Body of pancreas (tissue), 4 donors: ENCODE results near the gene JAGN1.

Source experiments
- CTCF ChIP-seq, 7 experiments: fragments of 450-650 bp in 4 of 7; fragments of 200-600 bp in 3 of 7; sonication (generic) in 3 of 7; IDR thresholded peaks; one replicate each; pipeline ENCODE4 v1.5.1; 2016 to 2019; ENCODE audit warnings: antibody characterized with exemption in 7 of 7
- POLR2A ChIP-seq, 3 donors: fragments of 450-650 bp; IDR thresholded peaks; one replicate each; pipeline ENCODE4 v1.6.1; 2016; ENCODE audit warnings: antibody characterized with exemption in 3 of 3, mild to moderate bottlenecking in 2 of 3

GRCh38 chr3:9942164-9942563, 51.8 kb downstream of the JAGN1 start:
- TF ChIP-seq CTCF (IDR thresholded peaks at IDR 0.05) (no peak), POLR2A (IDR thresholded peaks at IDR 0.05) (no peak)
